ENCODE measurements around the gene DACT2. TPM values are rescaled to one million over a fixed set of nuclear protein-coding genes. Genes with fewer than 3 reads are reported as not detected.

Gene DACT2
- total RNA-seq, 1 donor from 2014 or later: 1.9 TPM

DNA sequence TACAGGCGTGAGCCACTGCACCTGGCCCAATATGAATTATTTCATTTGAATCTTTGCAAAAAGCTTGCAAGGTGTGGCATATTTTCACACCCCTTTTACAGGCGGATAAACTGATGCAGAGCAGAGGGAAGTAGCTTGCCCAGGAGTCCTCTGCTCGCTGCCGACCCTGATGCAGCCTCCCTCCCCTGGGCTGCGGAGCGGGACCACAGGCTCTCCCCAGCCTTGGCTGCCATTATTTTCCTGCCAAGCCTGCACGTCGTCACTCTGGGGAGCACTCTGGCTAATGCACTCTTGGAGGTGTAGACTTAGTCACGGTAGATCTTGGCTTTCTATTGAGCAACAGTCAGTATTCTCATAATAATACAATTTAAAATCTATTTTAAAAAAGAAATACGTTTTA, 34.8 kb upstream of the DACT2 start:
- intact Hi-C loops (cut with DNase I): no loop called here
- no peak for ATAC-seq

DNA sequence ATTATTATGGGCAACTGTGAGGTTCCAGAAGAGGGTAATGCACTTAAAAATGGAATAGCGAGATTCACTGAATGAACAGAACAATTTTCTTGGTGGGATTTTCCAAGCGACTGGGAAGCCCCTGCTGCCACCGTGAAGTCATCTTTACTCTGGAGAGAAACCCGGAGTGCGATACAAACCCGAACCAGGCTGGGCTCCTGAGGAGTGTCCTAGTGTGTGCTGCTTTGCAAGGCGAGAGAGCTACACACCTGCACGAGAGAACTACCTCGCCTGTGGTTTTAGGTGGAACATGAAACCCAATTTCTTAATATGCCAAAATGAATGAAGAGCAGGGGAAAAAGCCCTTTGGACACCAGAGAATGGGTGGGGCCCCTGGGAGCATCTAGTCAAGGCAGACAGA, 33.5 kb upstream of the DACT2 start:
- no peak for DNase-seq (ENCODE audit: low spot score)

More for the DNA sequence above, 34.8 kb upstream of the DACT2 start:
- no peak for DNase-seq (ENCODE audit: low spot score)

DNA sequence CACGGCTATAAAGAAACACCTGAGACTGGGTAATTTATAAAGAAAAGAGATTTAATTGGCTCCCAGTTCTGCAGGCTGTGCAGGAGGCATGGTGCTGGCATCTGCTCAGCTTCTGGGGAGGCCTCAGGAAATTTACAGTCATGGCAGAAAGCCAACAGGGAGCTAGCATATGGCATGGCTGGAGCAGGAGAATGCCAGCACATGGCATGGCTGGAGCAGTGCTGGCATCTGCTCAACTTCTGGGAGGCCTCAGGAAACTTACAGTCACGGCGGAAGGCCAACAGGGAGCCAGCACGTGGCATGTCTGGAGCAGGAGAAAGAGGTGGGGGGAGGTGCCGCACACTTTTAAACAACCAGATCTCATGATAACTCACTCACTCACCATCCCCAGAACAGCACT, 32.5 kb upstream of the DACT2 start:
- intact Hi-C loops (cut with DNase I): no loop called here
- DNase-seq (ENCODE audit: low spot score) (no peak), ATAC-seq (no peak)

More for the DNA sequence above, 33.5 kb upstream of the DACT2 start:
- intact Hi-C loops (cut with DNase I): no loop called here
- ATAC-seq: no peak

DNA sequence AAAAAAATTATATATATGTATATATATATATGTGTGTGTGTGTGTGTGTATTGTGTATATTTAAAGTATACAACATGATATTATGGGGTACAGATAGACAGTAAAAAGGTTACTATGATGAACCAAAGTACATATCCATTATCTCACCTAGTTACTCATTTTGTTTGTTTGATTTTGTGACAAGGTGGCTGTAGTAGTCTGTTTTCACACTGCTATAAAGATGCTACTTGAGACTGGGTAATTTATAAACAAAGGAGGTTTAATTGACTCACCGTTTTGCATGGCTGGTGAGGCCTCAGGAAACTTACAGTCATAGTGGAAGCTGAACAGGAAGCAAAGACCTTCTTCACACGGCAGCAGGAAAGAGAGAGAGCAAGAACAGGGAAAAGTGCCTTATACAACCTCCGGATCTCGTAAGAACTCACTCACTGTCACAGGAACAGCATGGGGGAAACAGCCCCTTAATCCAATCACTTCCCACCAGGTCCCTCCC, 30.2 kb upstream of the DACT2 start:
- intact Hi-C loops (cut with DNase I): no loop called here
- ATAC-seq: no peak
- DNase-seq (ENCODE audit: low spot score): no peak

DNA sequence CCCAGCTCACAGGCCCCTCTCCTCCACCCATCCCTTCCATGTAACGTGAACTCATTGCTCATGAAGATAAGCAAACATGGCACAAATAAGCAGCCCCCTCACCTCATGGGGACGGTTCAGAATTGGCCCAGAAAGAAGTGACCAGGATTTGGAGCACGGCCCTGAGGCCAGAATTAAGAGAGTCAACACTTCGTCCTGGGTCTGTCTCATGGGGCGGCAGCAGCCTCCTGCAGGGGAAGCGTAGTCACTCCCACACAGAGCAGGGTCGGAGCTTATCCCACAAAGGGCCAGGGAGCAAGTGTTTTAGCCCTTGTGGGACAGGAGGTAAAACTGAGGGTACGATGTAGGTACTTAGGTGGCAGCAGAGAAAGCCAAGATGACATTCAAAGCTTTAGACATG, 28.6 kb upstream of the DACT2 start:
- DNase-seq (ENCODE audit: low spot score) (no peak), ATAC-seq (no peak)
- intact Hi-C loops (cut with DNase I): no loop called here

DNA sequence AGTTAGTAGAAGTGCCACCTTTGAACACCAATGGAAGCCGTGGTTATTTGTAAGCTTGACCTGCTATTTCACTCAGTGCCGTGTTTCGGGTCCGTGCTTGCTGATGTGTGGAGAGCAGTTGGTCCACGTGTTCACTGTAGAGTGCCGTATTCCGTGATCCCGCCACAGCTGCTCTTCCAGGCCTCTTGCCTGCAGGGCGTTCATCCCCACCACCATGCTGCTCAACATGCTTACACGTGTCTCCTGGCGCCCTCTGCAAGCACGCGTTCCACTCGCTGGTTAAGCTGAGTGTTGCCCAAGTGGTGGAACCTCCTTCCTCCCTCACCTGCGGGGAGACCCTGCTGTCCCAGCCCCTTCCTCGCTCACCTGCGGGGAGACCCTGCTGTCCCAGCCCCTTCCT, 28.0 kb upstream of the DACT2 start:
- DNase-seq (ENCODE audit: low spot score): no peak
- intact Hi-C loops (cut with DNase I): no loop called here

DNA sequence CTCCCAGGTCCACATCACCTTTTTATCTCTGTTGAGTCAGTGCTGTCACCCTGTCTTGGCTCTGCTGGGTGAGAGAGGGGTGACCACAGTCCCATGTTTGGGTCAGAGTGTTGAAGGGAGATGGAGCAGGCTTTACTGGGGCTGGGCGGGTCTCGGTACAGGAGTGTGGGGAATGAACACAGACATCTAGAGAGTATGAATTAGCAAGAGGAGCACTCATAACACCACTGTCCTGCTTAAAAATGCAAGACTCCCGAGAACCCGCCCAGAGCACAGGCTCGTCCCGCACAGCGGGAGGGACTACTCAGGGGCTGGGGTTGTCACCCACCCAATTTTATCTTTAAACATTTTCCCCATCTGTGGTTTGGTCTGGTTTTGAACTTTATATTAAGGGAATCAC, 27.5 kb upstream of the DACT2 start:
- DNase-seq (ENCODE audit: low spot score): no peak
- intact Hi-C loops (cut with DNase I): no loop called here
- no peak for ATAC-seq

More for the DNA sequence above, 28.0 kb upstream of the DACT2 start:
- no peak for ATAC-seq

DNA sequence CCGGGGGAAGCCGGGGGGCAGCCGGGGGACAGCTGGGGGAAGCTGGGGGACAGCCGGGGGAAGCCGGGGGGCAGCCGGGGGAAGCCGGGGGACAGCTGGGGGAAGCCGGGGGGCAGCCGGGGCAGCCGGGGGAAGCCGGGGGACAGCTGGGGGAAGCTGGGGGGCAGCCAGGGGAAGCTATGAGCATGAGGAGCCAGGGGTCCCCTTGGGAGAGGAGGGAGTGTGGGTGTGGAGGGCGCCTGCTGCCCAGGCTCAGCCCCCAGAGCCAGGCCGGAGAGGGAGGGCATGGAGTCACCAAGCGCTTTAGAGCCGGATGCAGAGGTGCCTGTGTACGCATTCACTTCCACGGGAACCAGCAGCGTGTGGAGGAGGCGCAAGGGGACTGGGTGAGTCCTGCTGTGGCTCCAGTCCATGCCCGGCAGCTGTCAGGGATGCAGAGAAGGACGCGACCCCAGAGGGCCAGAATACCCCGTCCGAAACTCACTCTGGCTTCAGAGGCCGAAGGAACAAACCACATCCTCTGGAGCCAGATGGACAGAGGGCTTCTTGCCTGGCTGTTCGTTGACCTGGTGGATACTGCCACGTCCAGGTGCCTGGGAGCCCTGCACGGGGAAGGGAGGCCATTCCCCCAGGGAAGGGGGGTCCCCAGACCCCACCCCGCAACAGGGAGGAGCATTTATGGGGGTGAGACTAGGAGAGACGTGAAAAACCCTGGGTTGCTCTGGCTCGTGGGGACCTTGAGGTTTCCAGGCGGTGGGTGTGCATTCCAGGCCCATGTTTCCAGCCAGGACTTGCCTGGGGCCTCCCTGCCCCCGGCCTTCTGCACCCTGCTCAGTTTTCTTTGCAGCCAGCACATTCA, 26.5 kb upstream of the DACT2 start:
- intact Hi-C loops (cut with DNase I): no loop called here
- DNase-seq (ENCODE audit: low spot score) (no peak), ATAC-seq (no peak)

DNA sequence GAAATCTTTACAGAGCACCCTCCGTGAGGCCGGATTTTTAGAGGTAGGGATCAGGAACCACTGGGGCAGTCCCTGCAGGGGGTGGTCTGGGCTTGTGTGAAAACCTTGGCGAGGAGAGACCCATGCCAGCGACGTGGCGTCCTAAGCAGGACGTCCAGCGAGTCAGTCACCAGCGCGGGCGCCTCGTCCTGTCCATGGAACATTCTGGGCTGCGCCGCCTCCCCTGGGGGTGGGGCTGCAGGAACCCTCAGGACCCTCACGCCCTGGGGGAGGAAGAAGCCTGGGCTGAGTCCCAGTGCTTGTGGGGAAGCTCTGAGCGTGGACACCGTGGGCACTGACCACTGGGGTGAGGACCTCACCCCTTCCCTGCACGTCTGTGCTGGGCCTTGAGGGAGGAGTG, 25.7 kb upstream of the DACT2 start:
- ATAC-seq (no peak), DNase-seq (ENCODE audit: low spot score) (no peak)
- intact Hi-C loops (cut with DNase I): no loop called here

DNA sequence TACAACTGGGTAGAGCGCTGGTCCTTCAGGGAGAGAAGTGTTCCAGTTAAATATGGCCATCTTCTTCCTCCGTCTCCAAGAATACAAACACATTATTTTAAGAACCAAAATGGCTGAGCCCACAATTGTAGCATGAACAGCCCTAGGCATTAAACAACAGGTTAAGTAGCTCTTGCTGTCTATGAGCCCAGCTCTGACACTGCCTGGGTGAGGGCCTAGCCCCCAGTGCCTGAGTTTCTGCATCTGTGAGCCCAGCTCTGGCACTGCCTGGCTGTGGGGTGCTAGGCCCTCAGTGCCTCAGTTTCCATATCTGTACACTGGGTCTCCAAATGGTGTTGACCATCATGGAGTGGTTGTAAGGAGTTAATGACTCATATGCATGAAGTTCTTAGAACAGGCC, 24.8 kb upstream of the DACT2 start:
- DNase-seq (ENCODE audit: low spot score) (no peak), ATAC-seq (no peak)
- intact Hi-C loops (cut with DNase I): no loop called here

DNA sequence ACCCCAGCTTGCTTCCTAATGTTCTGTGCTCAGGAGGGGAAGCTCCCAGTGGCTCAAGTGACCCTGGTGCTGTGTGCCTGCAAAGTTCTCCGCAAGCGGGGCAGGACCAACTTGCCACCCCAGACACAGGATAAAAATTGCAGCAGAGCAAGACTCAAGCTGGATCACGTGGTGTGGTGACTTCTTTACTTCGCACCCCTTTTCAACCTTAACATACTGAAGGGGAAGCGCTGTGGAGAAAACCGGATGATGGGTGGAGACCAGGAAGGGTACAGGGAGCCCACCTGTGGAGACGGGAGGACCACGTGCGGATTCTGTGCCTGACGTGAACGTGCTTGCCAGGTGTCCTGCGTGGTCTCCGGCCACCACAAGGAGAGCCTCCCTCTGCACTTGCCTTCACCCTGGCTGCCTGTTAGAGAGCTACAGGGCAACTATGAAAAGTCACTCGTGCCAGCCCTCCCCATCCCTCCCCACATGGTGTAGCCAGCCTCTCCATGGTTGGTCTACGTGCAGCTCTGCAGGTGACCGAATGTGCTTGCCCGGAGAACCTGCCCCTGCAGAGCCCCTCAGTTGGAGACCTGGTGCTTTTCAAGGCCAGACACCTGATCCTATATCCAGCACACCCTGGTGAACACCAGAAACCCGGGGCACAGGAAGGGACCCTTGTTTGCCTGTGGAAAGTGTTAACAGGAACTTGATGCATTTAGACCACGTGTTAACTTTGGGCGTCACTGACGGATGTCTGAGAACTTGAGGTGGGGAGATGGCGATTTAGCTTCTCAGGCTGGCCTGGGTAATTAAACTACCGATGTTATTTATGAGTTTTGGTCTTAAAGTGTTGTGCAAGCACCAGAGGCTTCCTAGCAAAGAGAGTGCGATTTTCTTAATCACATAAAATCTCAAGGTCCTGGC, 23.9 kb upstream of the DACT2 start:
- DNase-seq (ENCODE audit: low spot score) (no peak), ATAC-seq (no peak)
- intact Hi-C loops (cut with DNase I): no loop called here

DNA sequence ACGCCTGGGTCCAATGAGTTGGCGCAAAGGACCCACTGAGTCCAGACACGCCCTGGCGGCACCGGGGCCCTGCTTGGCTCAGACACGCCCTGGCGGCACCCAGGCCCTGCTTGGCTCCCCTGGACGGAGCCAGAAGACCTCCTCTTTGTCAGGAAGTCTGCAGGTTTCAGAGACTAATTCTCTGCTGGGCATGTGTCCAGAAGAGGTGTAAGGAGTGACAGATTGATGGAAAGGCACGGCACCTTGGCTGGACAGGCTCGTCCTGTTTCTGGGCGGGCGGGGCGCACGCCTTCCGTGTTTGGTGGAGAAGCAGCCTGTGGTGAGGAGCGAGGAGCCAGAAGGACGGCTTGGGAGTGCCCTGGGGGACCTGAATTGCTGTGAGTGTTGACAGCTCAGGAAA, 23.1 kb upstream of the DACT2 start:
- ATAC-seq: no peak
- DNase-seq (ENCODE audit: low spot score): no peak
- intact Hi-C loops (cut with DNase I): no loop called here

DNA sequence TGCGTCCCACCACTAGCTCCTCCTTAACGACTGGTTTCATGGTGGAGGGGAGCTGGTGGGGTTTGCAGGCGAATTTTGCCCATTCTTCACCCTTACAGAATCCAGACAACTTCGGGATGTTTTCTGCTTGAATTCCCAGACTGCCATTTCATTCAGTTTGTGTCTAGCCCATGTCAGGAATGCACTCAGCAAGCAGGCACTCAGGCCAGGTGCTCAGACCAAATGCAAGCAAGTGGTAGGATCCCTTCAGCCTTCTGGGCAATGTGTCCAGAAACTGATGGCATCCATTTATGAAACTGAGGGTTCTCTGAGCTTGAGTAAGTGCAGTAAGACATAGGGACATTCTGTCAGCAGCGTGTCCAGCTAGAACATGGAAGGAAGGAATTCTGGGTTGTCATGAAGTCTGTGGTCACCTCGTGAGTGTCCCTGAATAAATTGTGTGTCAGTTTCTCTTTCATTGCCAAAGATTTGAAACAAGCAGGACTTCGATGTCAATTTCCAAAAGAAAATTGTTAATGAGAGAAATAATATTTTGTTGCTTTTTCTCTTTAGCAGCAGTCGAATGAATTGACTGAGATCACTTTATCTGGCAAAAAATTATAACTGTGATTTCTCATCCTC, 21.8 kb upstream of the DACT2 start:
- DNase-seq (ENCODE audit: low spot score) (no peak), ATAC-seq (no peak)
- intact Hi-C loops (cut with DNase I): no loop called here

DNA sequence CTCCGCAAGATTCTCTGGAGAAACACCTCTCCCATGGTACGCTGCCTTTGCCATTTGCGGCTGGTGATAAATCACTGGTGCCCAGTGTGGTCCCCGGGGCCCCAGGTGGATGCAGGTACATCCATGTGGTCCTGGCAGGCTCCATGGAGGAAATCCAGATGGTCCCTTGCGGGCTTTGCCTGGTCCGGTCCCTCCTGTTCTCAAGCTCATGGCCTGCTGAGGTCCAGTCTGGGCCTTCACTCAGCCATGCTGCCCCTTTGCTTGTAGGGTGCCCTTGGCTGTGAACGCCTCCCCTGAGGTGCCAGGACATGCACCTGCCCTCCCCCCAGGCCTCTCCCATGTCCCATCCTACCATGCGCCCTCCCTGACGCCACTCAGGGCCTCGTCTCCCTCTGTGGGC, 21.2 kb upstream of the DACT2 start:
- intact Hi-C loops (cut with DNase I): no loop called here
- ATAC-seq: no peak
- no peak for DNase-seq (ENCODE audit: low spot score)

DNA sequence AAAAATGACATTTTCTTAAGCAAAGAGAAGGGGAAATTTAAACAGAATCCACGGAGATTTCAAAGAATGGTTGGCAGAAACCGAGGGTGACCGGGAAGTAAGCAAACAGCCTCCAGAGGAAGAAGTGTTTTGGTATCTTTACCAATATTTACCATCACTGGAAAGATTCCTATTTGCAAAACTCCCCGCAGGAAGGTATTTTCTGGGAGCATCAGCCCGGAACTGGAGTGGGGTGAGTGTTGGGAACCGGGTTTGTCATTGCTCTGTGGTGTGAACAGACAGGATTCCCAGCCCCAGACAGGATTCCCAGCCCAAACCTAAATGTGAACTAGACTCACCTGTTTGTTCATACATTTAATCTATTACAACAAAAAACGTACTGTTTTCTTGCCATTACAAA, 19.2 kb upstream of the DACT2 start:
- no peak for ATAC-seq
- intact Hi-C loops (cut with DNase I): no loop called here
- DNase-seq (ENCODE audit: low spot score): no peak

DNA sequence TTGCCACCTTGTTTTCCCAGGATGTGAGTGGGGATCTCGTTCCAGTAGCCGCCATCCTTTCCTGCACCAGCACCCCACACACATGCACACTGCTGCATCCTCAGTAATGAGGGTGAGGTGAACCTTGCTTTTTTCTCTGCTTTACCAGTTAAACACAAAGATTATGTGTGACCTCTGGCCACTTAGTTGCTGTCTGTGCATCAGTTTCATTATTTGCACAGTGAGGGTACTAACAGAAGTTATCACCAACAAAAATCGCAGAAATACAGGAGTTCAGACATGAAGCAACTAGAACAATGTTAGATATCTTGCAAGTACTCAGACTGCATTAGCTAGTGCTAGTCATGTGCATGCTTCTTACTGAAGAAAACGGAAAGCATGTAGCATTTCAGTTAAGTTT, 17.4 kb upstream of the DACT2 start:
- intact Hi-C loops (cut with DNase I): no loop called here
- ATAC-seq (no peak), DNase-seq (ENCODE audit: low spot score) (no peak)

DNA sequence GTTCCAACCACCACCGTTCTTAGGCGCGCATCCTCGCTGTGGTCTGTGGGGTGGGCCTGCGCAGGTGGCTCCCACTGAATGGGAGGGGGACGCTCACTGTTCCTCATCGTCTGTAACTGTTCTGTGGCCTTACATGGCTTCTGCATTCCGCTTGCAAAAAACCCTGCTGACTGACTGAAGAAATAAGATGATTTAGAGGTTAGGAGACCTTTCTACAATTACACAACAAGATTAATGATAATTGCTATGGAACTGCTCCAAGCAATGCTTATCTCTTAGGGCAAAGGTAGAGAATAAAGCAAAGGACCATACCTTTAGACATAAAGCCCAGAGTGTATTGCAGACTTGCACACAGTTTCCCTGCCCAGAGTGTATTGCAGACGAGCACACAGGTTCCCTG, 14.4 kb upstream of the DACT2 start:
- no peak for ATAC-seq
- intact Hi-C loops (cut with DNase I): no loop called here
- no peak for DNase-seq (ENCODE audit: low spot score)

DNA sequence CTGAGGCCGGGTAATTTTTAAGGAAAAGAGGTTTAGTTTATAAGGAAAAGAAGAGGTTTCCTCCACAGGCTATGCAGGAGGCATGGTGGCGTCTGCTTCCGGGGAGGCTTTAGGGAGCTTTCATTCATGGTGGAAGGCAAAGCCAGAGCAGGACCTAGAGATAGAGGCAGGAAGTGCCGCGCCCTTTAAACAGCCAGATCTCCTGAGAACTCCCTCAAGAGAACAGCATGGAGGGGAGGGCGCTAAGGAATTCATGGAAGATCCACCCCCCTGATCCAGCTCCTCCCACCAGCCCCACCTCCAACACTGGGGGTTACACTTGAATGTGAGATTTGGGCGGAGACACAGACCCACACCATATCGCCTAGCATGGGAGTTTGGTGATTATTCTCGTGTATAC, 13.9 kb upstream of the DACT2 start:
- ATAC-seq (no peak), DNase-seq (ENCODE audit: low spot score) (no peak)
- intact Hi-C loops (cut with DNase I): no loop called here

DNA sequence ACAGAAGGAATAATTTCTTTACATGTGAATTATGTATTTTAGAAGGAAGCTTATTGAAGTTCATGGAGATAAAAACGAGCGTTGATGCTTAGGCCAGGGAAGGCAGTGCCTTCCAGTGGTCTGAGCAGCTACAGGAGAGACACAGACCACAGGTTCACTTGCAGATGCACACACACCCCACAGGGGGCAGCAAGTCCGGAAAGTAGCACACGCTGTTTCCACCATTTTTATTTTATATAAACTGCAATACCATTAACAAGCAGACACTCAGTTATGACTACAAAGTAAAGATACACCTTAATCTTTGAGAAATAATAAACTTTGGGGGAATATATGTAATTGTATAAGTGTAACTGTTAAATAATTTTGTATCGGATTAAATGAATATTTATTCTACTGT, 13.5 kb upstream of the DACT2 start:
- no peak for DNase-seq (ENCODE audit: low spot score)
- ATAC-seq: no peak
- intact Hi-C loops (cut with DNase I): no loop called here

DNA sequence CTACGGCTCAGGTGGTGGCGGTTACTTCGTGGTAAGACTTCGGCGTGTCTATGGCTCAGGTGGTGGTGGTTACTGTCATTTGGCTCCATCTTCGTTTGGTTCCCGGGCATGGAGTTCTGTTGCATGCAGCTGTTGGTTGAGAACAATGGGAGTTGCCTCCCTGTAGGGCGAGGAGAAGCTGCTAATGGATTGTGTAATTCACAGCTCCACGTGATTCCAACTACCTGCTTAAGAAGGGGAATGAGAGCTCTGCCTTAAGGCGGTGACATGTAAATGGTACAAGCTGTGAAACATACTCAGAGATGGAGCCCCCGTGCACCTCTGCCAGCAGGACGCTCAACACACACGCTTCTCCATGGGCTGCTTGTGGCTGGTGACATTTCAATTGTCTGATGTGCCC, 12.4 kb upstream of the DACT2 start:
- ATAC-seq: no peak
- DNase-seq (ENCODE audit: low spot score): no peak
- intact Hi-C loops (cut with DNase I): no loop called here

Data from sciatic nerve (tissue), 2 donors.